Embryonic facial prominence (tissue), 1 donor: Measurements from ENCODE around the gene INAVA.
"Not testable (repeated sequence)": the region's sequence is repeated elsewhere in the genome, so short reads cannot be mapped to it uniquely, and the experiment has no call there.

ENCODE experiments used
- DNase-seq: peaks from one replicate; pipeline ENCODE4 v3.0.0-alpha.2; 2016; ENCODE audit errors: extremely low spot score

Gene INAVA

GRCh38 chr1:200921571-200922110 lies 26.9 kb downstream of the INAVA start:
- DNase-seq, result no peak

GRCh38 chr1:200922406-200922805 lies 27.7 kb downstream of the INAVA start:
- DNase-seq, result no peak

DNA sequence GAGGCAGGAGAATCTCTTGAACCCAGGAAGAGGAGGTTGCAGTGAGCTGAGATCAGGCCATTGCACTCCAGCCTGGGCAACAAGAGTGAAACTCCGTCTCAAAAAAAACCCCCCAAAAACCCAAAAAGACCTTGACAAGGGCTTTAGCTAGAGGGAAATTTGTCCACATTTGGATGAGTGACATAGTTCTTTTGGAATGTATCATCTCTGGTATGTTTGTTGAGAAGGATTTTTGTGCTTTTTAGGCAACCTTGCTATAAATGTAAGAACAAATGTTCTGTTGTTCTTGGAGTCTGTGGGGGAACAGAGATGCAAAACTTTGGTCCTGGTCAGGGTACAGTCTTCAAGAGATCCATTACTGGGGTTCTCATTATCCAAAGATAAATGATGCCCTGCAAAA lies 28.9 kb downstream of the INAVA start:
- DNase-seq, result no peak

GRCh38 chr1:200925831-200926230 lies 31.1 kb downstream of the INAVA start:
- no peak for DNase-seq

GRCh38 chr1:200929530-200930278 lies 35.0 kb downstream of the INAVA start:
- no peak for DNase-seq

DNA sequence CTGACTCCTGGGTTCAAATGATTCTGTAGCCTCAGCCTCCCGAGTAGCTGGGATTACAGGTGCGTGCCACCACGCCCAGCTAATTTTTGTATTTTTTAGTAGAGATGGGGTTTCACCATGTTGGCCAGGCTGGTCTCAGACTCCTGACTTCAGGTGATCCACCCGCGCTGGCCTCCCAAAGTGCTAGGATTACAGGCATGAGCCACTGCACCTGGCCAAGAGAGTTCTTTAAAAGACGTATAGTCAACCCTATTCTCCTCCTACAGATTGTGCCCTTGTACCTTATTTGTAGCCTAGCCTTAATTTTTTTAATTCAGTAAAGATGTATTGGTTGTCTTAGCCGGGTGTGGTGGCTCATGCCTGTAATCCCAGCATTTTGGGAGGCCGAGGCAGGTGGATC lies 35.6 kb downstream of the INAVA start:
- not testable (repeated sequence) for DNase-seq

GRCh38 chr1:200931776-200932175 lies 37.1 kb downstream of the INAVA start:
- no peak for DNase-seq

DNA sequence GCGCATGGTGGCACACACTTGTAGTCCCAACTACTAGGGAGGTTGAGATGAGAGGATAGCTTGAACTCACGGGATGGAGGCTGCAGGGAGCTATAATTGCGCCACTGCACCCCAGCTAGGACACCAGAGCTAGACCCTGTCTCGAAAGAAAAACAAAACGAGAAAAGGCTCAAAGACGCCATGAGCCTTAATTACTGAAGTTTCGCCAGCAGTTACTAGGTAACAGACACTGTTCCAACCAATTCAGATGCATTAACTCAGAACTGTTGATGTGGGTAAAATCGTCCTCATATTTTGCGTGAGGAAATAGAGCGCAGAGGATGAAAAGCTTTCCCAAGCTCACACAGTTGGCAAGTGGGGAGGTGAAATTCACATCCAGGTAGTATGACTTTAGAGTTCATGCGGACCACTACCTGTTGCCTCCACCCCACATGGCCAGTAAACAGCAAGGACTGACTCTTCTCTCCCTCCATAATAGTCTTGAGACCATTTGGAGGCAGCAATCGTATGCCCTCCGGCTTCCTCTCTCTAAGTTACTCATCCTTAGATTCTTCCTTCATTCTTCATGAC lies 40.1 kb downstream of the INAVA start:
- DNase-seq, result no peak

- not testable (repeated sequence) for DNase-seq
Observed at GRCh38 chr1:200935286-200935962, 40.7 kb downstream of the INAVA start.

GRCh38 chr1:200938955-200939354 lies 44.3 kb downstream of the INAVA start:
- DNase-seq, result no peak

- no peak for DNase-seq
Observed at GRCh38 chr1:200945111-200945510, 50.4 kb downstream of the INAVA start.

DNA sequence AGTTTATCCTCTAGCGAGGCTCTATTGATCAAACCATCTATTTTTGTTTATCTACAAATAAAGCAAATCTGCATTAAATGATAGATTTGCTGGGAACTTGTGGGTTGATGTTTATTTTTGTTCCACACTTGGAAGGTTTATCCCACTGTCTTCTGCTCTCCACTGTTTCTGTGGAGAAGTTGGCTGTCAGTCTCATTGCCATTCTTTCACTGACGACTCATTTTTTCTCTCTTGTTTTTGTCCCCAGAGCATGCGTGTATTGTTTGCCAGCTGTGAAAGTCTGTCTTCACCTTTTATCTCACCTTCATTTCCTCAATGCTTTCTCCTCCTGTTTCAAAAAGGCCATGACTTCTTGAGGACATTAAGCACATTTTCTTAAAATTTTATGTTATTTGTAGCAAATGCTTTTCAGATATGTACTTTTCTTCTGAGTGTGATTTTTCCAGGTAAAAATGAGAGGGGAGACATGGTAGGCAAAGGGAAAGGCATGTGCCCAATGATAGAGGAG lies 52.4 kb downstream of the INAVA start:
- DNase-seq, result no peak

GRCh38 chr1:200949626-200950025 lies 54.9 kb downstream of the INAVA start:
- no peak for DNase-seq

DNA sequence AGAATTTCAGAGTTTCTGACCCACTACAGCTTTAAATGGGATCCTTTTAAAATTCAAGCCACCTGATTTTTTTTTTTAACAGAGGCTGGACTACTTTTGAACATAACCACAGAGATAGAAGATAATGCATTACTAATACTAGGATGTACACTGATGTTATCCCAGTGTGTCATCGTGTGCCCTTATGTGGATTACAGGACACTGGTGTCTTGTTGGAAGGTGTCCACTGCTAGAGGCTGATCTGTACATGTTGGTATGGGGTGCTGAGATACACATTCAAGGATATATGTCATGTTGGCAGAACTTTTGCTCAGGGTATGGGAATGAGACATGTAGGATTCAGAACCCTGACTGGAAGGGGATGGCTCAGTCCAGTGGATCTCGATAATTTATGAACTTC lies 56.3 kb downstream of the INAVA start:
- no peak for DNase-seq

GRCh38 chr1:200954434-200954833 lies 59.7 kb downstream of the INAVA start:
- no peak for DNase-seq

DNA sequence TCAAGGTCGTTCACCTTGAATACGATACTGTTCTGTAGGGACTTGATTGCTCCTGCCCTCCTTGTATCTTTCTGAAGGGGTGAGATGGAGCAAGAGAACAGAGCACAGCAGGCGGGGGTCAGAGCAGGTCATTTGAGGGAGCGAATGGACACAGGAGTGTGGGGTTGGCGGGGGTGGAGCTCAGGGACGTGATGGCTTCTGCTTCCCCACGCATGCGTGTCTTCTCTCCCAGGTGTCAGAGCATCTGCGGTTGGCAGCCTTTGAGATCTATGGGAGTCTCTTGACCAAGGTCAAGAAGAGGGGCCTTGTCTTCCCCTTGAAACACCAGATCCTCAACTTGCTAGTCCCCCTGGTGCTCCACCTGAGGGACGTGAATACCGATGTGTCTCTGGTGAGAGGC lies 63.9 kb downstream of the INAVA start:
- no peak for DNase-seq

DNA sequence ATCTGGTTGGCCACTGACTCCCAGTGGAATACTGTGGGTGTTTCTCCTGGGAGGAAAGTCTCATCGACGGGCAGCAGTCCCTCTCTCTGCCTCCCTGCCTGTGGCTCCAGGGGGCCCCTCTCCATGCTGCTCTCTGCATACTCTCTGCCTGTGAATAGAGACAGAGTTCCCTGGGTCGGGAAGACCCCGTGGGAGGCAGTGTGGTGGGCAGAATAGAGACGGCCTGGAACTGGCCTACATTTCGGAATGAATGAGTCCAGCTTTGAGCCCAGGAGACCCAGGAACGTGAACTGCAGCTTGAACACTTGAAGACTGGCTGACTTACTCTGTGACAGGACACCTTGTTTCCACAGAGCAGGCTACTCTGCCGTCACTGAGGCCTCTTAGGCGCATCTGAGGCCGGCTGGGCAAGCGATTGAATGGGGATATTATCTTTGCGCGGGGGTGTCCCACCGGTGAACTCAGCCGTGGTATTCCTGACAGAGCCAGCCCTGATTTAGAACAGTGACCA lies 64.8 kb downstream of the INAVA start:
- no peak for DNase-seq

- no peak for DNase-seq
Observed at GRCh38 chr1:200960236-200960947, 65.7 kb downstream of the INAVA start.

- DNase-seq, result no peak
Observed at GRCh38 chr1:200960948-200961340, 66.2 kb downstream of the INAVA start.

DNA sequence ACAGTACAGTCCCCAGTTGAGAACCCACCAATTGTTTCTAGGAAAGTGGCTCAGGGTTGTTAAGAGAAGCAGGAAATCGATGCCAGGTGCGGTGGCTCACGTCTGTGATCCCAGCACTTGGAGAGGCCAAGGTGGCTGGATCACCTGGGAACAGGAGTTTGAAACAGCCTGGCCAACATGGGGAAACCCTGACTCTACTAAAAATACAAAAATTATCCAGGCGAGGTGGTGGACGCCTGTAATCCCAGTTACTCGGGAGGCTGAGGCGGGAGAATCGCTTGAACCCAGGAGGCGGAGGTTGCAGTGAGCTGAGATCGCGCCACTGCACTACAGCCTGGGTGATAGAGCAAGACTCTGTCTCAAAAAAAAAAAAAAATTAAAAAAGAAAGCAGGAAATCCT lies 67.5 kb downstream of the INAVA start:
- not testable (repeated sequence) for DNase-seq

GRCh38 chr1:200962631-200963030 lies 67.9 kb downstream of the INAVA start:
- no peak for DNase-seq

DNA sequence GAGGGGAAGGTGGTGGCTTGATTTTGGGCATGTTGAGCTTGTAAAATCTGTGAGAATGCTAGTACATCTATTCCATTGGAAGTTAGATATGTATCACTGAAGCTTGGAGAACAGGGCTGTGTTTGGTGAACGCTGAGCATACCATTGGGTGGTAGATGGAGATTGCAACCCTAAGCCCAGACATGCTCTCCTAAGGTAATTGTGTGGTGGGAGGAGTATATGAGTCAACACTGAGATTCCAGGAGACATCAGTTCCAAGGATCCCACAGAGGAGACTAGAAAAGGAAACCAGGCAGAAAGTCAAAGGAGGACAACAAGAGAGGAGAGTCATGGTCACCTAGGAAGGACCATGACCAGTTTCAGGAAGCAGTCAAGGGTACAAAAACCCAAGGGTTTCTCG lies 68.4 kb downstream of the INAVA start:
- DNase-seq, result no peak
